Measurements from ENCODE around the gene DENND6A.

DNA sequence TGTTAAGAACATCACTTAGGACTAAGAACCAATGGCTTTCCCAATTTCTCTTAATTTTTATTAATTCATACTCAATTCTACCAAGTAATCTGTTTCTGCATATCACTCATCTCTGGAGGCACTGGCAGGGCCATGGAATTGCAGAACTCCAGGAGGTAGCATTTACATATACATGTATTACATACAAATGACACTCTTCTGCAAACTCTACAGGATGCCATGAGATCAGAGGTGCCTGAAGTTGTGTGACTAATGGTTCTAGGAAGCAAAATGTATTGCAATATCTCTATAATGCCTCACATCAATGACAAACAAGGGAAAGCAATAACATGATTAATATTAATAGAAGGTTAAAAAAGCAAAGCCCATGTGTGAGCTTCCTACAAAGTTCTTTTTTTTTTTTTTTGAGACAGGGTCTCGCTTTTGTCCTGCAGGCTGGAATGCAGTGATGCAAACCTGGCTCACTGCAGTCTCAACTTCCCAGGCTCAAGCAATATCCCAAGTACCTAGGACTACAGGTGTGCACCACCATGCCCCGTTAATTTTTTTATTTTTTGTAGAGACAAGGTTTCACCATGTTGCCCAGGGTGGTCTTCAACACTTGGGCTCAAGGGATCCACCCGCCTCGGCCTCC lies 33.0 kb downstream of the DENND6A start:
- TF ChIP-seq, protein P1, sequence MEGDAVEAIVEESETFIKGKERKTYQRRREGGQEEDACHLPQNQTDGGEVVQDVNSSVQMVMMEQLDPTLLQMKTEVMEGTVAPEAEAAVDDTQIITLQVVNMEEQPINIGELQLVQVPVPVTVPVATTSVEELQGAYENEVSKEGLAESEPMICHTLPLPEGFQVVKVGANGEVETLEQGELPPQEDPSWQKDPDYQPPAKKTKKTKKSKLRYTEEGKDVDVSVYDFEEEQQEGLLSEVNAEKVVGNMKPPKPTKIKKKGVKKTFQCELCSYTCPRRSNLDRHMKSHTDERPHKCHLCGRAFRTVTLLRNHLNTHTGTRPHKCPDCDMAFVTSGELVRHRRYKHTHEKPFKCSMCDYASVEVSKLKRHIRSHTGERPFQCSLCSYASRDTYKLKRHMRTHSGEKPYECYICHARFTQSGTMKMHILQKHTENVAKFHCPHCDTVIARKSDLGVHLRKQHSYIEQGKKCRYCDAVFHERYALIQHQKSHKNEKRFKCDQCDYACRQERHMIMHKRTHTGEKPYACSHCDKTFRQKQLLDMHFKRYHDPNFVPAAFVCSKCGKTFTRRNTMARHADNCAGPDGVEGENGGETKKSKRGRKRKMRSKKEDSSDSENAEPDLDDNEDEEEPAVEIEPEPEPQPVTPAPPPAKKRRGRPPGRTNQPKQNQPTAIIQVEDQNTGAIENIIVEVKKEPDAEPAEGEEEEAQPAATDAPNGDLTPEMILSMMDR (IDR thresholded peaks at IDR 0.05), result no peak
- TF ChIP-seq POLR2AphosphoS5 (IDR thresholded peaks at IDR 0.05) (no peak), POLR2A (IDR thresholded peaks at IDR 0.05) (no peak)
